GM21447 (cell line): ENCODE measurements around the gene CBFA2T3.

Experiments
- ATAC-seq: cut with Tn5 transposase; IDR thresholded peaks from one replicate; pipeline ENCODE4 v1.9.1; 2021; ENCODE audit not compliant: unreplicated experiment

CBFA2T3 gene

DNA sequence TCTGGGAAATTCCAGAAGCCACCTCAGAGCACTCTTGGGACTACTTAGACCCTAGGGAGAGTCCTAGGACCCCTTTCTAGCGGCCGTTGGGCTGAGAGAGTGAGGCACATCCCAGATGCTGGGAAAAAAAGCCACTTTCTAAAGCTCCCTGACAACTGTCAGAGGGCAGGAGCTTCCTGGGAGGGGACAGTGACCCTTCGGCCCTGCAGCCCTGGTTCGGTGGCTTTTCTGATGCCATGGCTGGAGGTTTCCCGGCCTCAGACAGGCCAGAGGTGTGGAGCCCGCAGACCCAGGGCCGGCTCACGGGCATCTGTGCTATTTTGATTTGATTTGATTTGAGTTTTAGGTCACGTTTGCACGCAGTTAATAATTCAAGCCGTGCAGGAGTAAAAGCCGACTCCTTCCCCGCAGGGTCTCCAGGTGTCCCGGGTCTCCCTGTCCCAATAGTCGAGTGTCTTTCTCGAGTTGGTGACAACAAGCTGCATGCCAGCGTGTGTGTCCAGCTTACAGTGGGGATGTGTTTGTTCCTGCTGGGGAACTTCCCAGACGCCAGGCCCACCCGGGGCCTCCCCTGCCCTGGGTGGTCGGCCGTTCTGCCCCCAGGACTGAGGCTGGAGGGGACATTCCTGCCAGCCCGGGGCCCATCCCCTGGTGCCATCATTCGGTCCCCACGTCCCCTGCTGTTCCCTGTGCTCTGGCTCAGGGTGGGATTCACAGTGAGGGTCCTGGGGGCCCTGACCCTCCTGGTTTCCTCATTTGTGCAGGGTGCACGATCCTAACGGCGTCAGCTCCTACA is 1.0 kb upstream of the CBFA2T3 start:
- no peak for ATAC-seq

DNA sequence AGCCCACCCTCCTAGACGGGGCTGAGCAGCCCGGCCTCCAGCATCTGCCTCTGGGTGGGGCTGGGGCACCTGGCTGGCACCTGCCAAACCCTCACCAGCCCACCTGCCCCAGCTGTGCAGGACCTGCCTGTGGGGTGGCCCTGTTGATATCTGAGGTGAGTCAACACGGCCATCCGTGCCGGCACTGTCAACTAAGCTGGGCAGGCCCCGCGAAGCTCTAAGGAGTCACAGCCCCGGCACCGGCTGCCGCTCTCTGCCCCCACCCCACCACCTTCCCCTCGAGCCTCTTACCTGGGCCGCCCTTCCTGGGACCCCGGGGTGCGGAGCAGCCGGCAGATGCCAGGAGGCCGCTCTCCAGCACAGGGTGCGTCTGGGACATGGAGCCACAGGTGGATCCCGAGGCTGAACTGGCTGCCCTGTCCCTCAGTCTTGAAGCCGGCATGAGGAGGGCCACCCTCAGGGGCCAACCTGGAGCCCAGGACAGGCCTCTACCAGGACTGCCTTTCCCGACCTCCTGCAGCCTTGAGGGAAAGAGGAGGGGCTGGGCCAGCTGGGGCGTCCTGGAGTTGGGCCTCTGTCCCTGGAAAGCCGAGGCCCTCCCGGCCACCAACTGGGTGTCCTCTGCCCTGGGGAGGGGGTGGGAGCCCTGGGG is 515 bp downstream of the CBFA2T3 start:
- no peak for ATAC-seq

DNA sequence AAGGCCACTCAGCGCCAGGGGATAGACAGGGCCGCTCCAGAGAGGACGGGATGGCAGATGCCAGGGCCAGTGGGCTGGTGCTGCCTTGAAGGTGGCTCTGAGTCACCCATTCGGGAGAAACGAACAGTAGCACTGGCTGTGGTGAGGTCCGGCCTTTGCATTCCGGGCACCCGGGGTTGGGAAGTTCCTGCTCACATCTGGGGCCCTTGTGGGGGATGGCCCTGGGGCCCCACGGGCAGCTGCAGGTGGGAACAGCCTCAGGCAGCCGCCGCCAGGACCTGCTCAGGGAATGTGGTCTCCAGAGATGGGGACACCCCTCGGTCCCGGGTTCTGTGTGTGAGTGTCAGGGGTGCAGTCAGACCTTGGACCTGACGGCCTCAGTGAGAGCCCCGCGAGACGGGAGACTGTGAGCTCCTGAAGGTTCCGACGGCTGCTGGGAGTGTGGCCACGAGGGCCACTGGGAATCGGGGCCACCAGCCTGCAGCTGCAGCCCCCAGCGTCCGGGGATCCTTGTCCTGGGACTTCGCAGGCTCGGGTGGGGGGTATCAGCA is 1.4 kb downstream of the CBFA2T3 start:
- ATAC-seq, result no peak

DNA sequence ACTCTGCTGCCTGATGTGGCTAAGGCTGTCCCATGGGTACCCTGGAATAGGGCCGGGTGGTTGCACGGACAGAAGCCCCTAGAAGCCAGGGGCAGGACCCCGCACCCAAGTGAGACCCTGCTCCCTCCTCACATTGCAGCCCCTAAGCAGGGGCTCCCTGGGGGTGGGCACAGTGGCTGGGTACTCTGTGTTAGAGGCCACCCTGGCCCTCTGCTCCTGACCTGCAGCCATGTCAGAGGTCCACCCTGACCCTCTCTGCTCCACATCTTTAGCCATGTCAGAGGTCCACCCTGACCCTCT is 2.1 kb downstream of the CBFA2T3 start:
- no peak for ATAC-seq

DNA sequence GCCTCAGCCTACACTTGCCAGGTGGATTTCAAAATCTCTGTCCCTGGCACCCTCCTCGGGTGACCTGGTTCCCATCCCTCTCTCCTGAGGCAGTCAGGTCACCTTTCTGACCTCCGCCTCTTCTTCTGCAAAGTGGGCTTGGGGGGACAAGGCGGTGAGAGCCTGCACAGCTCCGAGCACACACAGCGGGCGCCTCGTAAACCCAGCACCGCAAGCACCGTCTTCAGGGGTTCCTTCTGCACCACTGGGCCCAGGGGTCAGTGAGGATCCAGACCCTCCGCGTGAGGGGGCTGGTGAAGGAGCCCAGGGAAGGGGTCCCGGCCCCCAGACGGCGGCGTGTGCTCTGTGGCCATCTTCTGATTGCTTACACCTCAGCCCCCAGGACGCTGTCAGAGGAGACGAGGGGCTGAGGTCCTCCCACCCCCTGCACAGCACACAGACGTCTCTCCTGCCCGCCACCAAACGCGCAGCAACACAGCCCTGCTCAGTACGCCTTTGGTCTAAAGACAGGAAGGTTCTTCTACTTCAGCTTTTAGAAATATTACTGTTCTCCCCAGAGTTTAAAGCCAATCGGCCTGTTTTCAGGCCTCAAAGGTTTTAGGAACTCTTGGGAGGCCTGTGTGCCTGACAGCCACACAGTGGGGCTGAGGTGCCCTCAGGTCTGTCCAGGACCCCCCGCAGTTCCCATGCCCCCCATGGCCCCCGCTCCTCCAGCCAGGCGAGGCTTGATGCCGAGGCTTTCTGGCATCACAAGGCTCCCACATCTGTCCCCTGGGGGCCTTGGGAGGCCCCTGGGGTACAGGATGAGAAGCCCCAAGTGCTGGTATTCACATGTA is 2.7 kb downstream of the CBFA2T3 start:
- ATAC-seq, result no peak

DNA sequence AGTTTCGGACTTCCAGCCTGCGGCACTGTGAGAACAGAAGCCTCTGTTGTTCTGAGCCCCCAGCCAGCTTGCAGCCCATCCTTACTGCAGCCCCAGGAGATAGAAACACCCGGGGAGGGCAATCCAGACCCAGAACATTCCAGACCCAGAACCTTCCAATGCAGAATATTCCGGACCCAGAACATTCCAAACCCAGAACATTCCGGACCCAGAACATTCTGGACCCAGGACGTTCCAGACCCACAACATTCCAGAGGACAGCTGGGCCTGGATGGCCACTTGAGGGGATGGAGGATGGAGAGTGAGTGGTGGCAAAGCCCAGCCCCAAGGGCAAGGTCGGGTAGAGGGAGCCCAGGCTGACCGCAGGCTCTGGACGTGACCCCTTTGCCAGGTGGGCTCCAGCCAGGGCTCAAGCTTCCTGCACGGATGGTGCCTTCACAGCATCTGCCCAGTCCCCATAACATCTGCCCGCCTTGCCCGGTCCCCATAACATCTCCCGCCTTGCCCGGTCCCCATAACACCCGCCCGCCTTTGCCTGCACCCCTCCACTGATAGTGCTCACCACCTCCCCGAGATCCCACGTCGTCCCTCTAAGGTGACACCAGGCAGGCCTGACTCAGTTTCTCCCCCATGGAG is 3.5 kb downstream of the CBFA2T3 start:
- ATAC-seq, result no peak

DNA sequence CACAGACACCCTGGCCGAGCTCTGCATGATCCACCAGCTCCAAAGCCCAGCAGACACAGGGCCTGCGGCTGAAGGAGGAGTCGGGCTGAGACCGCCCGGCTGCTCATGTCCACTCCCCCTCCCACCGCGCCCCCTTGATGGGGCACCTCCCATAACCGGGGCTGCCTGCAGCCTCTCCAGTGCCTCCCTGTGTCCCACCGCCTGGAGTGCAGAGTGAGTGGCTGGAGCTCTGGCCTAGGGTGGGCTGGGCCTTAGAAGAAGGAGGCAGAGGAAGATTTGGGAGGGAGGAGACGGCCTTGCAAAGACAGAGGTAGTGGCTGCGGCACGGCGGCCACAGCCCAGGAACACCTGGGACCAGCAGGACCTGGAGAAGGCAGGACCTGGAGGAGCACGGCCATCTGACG is 4.0 kb downstream of the CBFA2T3 start:
- ATAC-seq, result no peak

DNA sequence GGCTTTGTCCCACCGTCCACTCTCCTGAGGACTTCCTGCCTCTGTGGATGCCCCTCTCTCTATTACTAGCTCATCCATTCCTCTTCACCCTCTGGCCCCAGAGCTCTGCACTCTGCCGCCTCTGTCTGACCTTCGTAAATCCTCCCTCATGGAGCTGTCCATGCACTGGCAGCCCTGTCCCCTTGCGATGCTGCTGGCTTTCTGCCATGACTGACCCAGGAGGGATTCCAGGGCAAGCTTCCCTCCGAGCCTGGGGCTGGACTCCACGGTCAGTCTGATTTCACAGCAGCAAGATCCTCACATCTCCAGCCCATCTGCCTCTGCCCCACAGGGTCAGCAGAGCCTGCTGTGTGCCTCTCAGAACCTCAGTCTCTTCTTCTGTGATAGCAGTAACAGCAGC is 4.7 kb downstream of the CBFA2T3 start:
- ATAC-seq, result no peak

DNA sequence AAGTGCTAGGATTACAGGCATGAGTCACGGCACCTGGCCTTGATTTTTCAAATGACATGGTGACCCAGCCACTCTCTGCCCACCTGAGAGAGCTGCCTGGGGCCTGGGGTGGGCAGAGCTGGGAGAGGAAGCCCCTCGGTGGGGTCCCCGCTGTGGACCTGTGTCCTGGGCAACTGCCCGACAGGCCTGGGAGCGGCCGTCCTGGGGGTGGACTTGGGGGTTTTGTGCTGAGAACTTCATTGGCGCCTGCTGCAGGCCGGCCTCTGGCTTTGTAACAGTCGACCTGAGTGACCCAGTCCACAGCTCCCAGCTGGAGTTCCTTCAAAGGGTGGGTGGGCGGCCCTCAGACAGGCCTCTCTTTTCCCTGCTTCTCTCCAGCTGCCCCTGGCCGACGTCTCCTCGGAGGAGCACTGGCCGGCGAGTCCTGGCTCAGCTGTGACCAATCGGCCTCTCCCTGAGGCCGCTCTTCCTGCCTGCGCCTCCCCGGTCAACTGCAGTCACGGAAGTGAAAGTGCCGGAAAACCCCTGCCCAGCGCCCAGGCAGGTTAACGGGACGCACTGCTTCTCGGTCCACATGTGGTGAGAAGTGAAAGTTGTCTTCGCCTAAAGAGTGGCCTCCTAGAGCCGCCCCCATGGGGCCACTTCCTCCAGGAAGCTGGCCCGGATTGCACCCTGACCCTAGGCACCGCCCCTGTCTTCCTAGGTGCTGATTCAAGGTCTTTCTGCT is 5.5 kb downstream of the CBFA2T3 start:
- ATAC-seq, result no peak

DNA sequence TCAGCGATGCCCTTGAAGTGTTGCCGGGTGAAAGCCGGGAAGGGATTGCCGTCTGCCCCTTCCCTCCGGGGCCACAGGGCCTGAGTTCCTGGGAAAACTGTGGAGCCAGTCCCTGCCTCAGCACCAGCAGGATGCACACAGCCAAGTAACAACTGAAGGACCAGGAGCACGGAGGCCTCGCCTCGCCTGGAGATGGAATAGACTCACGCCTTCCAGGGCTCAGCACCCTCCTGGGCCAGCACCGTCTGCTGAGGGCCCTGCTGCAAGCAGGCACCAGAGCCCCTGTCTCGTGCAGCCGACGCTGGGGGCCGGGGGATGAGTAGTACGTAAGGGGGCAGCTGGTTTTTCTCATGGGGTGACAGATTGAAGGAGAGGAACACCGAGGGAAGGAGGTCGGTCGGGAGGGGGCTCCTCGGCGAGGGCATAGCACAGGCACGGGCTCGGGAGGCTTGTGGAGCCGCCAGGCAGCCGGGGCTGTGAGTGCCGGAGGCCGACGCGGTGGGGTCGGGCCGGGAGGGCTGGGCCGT is 6.4 kb downstream of the CBFA2T3 start:
- ATAC-seq, result no peak

DNA sequence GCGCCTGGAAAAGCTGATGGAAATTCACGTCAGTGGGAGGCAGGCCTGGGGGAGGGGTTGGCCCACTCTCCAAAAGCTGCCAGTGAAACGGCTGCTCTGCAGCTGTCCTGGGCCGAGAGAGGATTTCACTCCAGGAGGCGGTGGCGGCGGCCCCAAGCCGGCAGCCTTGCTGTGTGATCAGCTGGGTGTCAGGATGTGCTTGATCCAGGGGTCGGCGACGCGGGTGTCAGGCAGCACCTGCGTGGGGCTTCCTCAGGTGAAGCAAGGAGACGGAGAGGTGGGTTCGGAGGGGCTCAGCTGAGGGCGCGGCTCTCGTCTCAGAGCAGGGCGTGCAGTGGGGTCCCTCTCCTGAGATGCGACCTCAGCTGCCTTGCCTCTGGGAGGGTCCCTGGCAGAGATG is 7.0 kb downstream of the CBFA2T3 start:
- no peak for ATAC-seq

DNA sequence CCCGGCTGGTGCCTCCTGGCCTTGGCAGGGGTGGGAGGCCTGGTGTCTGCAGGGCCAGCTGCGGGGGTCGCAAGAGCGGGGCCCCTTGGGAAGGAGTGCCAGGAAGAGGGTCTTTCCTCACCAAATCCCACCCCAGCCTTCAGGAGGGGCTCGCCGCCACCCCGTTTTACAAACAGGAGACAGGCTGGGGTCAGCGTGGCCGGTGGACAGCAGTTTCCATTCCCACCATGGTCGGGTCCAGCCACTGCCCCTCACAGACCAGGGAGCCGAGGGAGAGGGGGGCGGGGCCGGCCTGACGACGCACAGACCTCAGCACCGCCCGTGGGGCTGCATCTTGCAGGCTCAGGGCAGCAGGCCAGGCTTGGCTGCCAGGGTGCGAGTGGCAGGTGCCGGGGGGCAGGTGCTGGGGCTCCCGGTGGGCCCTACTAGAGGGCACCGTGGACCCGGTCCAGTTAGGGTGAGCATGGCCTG is 7.6 kb downstream of the CBFA2T3 start:
- no peak for ATAC-seq

DNA sequence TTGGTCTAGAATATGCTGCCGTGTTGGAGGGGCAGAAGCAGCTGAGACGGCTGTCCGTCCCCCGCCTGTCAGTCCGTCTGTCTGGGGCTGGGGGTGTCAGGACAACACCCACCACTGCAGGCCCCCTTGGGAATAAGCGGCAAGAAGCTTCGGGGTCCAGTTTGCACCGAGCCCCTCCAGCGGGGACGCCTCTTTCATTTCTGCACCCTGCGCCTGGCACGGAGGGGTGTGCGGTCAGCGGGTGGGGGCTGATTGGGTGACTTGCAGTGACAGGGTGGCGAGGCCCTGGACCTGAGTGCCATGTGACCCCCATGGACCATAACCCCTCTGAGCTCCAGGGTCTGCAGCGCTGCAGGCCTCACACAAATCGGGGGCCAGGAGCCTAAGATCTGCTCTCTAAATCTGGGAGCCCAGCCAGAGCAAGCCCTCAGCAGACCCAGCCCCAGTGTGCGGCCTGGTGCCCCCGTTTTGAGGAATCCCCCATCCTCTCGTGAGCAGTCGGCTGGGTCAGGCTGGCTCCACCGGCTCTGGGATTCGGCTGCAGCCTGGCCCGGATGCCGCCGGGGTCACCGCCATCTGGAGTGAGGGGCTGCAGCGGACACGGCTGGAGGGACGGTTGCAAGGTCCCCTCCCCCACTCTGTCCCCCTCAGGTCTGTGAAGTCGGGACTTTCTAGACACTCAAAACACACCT is 8.3 kb downstream of the CBFA2T3 start:
- peak; percentile 4 for ATAC-seq

DNA sequence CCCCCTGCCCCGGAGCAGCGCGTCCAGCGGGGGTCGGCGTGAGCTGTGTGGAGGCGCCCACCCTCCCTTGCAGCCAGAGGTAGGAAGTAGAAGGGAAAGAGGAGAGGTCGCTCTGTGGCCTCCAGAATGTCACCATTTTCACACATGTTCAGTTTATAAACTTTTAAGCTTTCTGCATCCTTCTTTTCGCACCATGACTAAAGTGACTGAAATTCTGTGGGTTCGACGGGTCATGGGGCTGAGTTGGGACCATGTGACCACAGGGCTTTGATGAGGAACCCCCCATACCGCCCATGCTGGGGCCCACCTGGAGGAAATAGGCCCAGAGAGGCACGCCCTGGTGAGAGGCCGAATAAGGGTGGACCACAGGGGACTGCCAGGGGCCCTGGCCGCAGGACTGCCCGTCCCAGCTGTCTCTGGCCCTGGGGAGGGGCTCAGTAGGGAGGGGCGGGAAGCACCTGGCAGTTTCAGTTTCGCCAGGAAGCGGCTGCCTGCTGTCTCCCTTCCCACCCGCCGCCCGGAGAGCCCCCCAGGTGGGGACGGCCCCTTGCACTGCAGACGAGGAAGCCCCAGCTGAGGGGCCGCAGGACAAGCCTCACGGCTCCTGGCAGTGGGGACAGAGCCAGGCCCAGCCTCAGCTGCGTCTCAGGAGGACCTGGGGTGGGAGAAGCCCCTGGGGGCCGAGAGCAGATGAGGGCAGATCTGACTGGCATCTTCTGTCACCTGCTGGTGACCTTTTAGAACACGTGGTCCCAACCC is 9.0 kb downstream of the CBFA2T3 start:
- peak; percentile 58 for ATAC-seq

DNA sequence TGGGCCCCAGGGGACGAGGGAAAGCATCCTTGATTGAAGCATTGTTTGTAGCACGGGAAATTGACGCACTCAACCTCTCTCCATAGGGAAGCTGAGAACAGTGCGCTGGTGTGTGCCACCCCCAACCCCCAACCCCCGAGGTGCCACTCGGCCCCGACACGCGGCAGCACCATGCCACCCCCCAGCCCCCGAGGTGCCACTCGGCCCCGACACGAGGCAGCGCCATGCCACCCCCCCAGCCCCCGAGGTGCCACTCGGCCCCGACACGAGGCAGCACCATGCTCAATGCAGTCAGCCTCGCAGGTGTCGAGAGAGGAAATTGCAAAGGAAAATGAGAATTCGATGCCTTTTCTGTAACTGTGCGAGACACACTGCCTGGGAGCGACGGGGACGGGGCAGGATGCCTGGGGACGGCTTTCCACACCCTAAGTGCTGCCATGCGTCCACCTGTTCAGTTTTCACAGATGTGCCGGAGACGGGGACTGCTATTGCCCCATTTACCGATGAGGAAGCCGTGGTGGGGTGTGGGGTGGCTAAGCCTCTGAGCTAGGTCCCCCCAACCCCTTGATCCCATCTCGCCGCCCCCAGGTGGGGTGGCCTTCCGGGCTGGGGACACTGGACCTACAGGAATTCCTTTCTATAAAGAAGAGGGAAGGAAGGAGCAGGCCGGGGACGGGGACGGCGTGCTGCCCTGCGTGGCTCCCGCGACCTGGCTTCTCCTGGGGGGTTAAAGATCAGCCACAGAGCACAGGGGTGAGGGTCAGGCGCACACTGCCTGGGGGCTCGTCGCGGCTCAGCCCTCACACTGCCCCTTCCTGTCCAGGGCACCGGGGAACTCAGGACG is 9.8 kb downstream of the CBFA2T3 start:
- no peak for ATAC-seq

DNA sequence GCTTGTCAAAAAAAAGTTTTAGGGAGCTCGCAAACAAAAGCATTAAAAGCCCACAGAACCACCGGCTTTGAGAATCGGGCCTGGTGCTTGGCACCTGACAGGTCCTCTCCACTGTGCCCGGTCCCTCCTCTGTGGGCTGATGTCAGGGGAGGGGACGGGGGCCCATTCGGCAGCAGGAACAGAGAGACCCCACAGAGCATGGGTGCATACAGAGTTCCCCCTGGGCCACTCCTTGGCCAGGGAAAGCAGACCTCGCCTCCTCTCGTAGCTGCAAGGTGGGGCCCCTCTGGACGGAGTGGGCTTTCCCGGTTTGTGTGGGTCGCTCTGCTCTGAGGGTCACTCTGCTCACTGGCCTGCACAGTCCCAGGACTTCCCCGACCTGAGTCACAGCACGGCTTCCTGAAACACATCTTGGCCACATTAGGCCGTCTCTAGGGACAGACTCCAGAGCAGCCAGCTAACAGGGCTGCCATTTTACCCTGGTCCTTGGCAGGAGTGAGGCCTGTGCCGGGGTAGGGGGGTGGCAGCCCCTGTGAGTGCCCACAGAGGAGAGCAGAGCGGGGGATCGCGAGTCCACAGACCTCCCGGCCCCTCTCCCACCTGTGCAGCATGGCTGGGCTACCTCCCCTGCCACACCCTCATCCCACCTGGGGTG is 11.1 kb downstream of the CBFA2T3 start:
- ATAC-seq, result no peak

DNA sequence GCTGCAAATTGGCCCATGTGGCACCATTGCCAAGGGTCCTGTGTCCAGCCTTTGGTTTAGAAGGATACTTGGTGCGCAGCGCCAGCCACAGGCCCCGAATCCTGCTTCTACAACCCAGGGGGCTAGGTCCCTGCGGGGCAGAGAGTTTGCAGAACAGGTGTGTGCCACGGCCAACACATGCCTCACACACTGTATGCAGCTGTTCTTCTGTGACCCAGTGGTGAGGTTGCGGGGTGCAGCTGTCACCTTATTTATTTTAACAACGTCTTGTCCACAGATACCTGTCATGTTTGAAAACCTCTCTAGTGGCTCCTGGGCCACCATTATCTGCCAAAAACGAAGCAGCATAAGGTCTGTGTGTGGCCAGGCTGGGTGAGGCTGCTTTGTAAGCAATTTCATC is 11.6 kb downstream of the CBFA2T3 start:
- no peak for ATAC-seq

DNA sequence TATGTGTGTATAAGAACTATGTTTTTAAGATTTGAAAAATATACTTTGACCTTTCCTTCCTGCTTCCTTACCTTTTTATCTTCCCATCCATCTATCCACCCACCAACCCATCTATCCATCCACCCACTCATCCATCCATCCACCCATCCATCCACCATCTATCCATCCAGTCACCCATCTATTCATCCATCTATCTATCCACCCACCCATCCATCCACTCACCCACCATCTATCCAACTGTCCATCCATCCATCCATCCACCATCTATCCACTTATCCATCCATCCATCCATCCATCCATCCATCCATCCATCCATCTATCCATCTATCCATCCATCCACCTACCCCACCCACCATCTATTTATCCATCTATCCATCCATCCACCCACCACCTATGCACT is 12.4 kb downstream of the CBFA2T3 start:
- no peak for ATAC-seq
